Left hindlimb (tissue), 1 donor: ENCODE measurements around the gene MT1E.
"Not testable (repeated sequence)": the region's sequence is repeated elsewhere in the genome, so short reads cannot be mapped to it uniquely, and the experiment has no call there.

Experiments
- DNase-seq: peaks from one replicate; pipeline ENCODE4 v3.0.0-alpha.2; 2018

Gene MT1E

GRCh38 chr16:56672761-56673536, 47.4 kb downstream of the MT1E start:
- no peak for DNase-seq

DNA sequence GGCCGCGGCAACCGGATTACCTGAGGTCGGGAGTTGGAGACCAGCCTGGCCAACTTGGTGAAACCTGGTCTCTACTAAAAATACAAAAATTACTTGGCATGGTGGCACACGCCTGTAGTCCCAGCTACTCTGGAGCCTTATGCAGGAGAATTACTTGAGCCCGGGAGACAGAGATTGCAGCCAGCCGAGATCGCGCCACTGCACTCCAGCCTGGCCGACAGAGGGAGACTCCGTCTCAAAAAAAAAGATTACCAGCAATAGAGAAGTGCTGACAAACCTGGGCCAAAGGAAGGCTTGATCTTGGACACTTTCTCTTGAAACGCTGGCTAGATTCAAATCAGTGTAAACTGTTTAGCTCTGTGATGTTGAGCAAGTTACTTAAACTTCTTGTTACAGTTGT, 48.3 kb downstream of the MT1E start:
- no peak for DNase-seq

DNA sequence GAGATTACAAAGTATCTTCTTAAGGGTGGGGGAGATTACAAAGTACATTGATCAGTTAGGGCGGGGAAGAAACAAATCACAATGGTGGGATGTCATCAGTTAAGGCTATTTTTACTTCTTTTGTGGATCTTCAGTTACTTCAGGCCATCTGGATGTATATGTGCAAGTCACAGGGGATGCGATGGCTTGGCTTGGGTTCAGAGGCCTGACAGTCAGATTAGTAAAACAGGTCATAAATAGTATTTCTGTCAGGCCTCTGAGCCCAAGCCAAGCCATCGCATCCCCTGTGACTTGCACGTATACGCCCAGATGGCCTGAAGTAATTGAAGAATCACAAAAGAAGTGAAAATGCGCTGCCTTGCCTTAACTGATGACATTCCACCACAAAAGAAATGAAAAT, 49.0 kb downstream of the MT1E start:
- not testable (repeated sequence) for DNase-seq

- DNase-seq = no peak
These were observed 50.2 kb downstream of the MT1E start for GRCh38 chr16:56675685-56676210.
